OCI-LY1 (cell line): Measurements from ENCODE around the gene MYO9A.

Source experiments
- H2AFZ ChIP-seq: fragments of 200-600 bp; sonication (generic), shearing (Covaris generic); 2 replicates; pipeline ENCODE4 v1.6.0; 2014; ENCODE audit warnings: antibody characterized with exemption, mild to moderate bottlenecking, low read length
- H3F3A ChIP-seq: fragments of 200-600 bp; sonication (generic), shearing (Covaris generic); 2 replicates; pipeline ENCODE4 v1.6.0; 2014; ENCODE audit warnings: mild to moderate bottlenecking, antibody characterized with exemption, low read length, moderate library complexity; ENCODE audit not compliant: insufficient read depth
- H3K27ac ChIP-seq: fragments of 200-600 bp; sonication (generic); 2 replicates; pipeline ENCODE4 v1.5.1; 2014; ENCODE audit warnings: low read length, mixed run types, mild to moderate bottlenecking, low read depth; ENCODE audit not compliant: poor library complexity, severe bottlenecking
- H3K27me3 ChIP-seq: fragments of 200-600 bp; sonication (generic); 2 replicates; pipeline ENCODE4 v1.6.0; 2014; ENCODE audit warnings: antibody characterized with exemption, mild to moderate bottlenecking, low read length, moderate library complexity; ENCODE audit not compliant: insufficient read depth
- H3K36me3 ChIP-seq: fragments of 200-600 bp; sonication (generic); 2 replicates; pipeline ENCODE4 v1.6.1; 2014; ENCODE audit warnings: mild to moderate bottlenecking, antibody characterized with exemption, low read length, moderate library complexity, mixed read lengths; ENCODE audit not compliant: insufficient read depth
- H3K4me1 ChIP-seq: fragments of 200-600 bp; sonication (generic); 2 replicates; pipeline ENCODE4 v1.5.1; 2014; ENCODE audit warnings: mild to moderate bottlenecking, low read length, moderate library complexity; ENCODE audit not compliant: insufficient read depth, severe bottlenecking
- H3K4me2 ChIP-seq: fragments of 200-600 bp; sonication (generic), shearing (Covaris generic); 2 replicates; pipeline ENCODE4 v1.6.1; 2014; ENCODE audit warnings: low read length
- H3K4me3 ChIP-seq: fragments of 200-600 bp; sonication (generic); 2 replicates; pipeline ENCODE4 v1.5.1; 2014; ENCODE audit warnings: low read length, low read depth, mild to moderate bottlenecking, mixed read lengths; ENCODE audit not compliant: poor library complexity, severe bottlenecking
- H3K79me2 ChIP-seq: fragments of 200-600 bp; shearing (Covaris generic); 2 replicates; pipeline ENCODE4 v1.6.1; 2016; ENCODE audit warnings: mixed run types, low read length, mixed read lengths; ENCODE audit not compliant: insufficient read depth
- H3K9ac ChIP-seq: fragments of 200-600 bp; sonication (generic), shearing (Covaris generic); 2 replicates; pipeline ENCODE4 v1.6.1; 2014; ENCODE audit warnings: mild to moderate bottlenecking, low read length, mixed read lengths
- H3K9me2 ChIP-seq: fragments of 200-600 bp; sonication (generic), shearing (Covaris generic); 2 replicates; pipeline ENCODE4 v1.6.1; 2014; ENCODE audit warnings: low read depth, mild to moderate bottlenecking, low read length, mixed read lengths
- H3K9me3 ChIP-seq: fragments of 200-600 bp; shearing (Covaris generic); 2 replicates; pipeline ENCODE4 v1.6.1; 2014; ENCODE audit warnings: low read length, mixed read lengths
- H4K20me1 ChIP-seq: fragments of 200-600 bp; sonication (generic), shearing (Covaris generic); 2 replicates; pipeline ENCODE4 v1.6.0; 2016; ENCODE audit warnings: mild to moderate bottlenecking, low read length; ENCODE audit not compliant: insufficient read depth
- CTCF ChIP-seq: fragments of 200-600 bp; sonication (generic), shearing (Covaris generic); IDR thresholded peaks from 2 replicates; pipeline ENCODE4 v1.5.1; 2017; ENCODE audit warnings: mild to moderate bottlenecking, antibody characterized with exemption, low read length, moderate library complexity, mixed read lengths
- EZH2 ChIP-seq: fragments of 200-600 bp; sonication (generic), shearing (Covaris generic); IDR thresholded peaks from 2 replicates; pipeline ENCODE4 v1.8.0; 2017; ENCODE audit warnings: borderline replicate concordance, mixed run types, mild to moderate bottlenecking, antibody characterized with exemption, low read length, moderate library complexity, mixed read lengths

The MYO9A gene

DNA sequence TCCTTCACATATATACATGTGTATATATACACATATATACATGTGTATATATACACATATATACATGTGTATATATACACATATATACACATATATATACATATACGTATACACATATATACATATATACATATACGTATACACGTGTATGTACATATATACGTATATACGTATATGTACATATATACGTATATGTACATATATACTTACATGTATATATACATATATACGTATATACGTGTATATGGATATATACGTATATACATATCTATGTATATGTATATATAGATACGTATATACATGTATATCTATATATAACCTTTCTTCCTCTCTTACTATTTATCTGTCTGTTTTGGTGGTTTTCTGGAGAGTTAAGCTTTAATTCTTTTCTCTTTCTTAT, 192.8 kb downstream of the MYO9A start:
- no peak overlapping the region for H3K4me3 ChIP-seq
- no peak for TF ChIP-seq EZH2
- no peak for TF ChIP-seq CTCF

GRCh38 chr15:71921191-71921590, 196.8 kb downstream of the MYO9A start:
- TF ChIP-seq CTCF (no peak), EZH2 (no peak)
- H3K4me2 ChIP-seq = no peak overlapping the region

More for the DNA sequence above, 192.8 kb downstream of the MYO9A start:
- Histone ChIP-seq H3K27ac (no peak overlapping the region), H3K4me2 (no peak overlapping the region), H4K20me1 (no peaks in the 10 kb centered on the region), H3K36me3 (peaks cover 5% of the 10 kb centered on the region; the same call in 1 of the 2 replicates), H3K9me3 (no peaks in the 10 kb centered on the region), H3K4me1 (no peaks in the 10 kb centered on the region), H3F3A (no peaks in the 10 kb centered on the region), H3K9ac (no peak overlapping the region), H2AFZ (no peak overlapping the region), H3K27me3 (no peaks in the 10 kb centered on the region), H3K9me2 (no peaks in the 10 kb centered on the region), H3K79me2 (no peaks in the 10 kb centered on the region)

DNA sequence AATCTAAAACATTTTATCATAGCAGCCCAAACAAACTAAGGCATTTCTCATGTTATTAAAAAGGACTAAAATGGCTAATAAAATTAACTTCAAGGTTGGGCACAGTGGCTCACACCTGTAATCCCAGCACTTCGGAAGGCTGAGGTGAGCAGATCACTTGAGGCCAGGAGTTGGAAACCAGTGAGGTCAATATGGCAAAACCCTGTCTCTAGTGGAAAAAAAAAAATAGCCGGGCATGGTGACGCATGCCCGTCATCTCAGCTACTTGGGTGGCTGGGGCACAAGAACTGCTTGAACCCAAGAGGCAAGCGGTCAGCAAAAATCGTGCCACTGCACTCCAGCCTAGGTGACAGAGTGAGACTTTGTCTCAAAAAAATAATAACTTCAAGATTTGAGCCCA, 197.4 kb downstream of the MYO9A start:
- TF ChIP-seq CTCF (no peak), EZH2 (no peak)
- H3K9me2 ChIP-seq = no peaks in the 10 kb centered on the region
- no peak overlapping the region for H3K27ac ChIP-seq
- H3K4me3 ChIP-seq = no peak overlapping the region
- no peak overlapping the region for H3K4me2 ChIP-seq
- H3K36me3 ChIP-seq = no peaks in the 10 kb centered on the region; the same call in 1 of the 2 replicates
- no peak overlapping the region for H2AFZ ChIP-seq
- H4K20me1 ChIP-seq = no peaks in the 10 kb centered on the region
- H3F3A ChIP-seq = no peaks in the 10 kb centered on the region
- no peaks in the 10 kb centered on the region for H3K79me2 ChIP-seq
- H3K4me1 ChIP-seq = no peaks in the 10 kb centered on the region
- H3K9ac ChIP-seq = no peak overlapping the region
- no peaks in the 10 kb centered on the region for H3K27me3 ChIP-seq
- H3K9me3 ChIP-seq = no peaks in the 10 kb centered on the region

More at GRCh38 chr15:71921191-71921590, 196.8 kb downstream of the MYO9A start:
- Histone ChIP-seq H3K4me1 (no peaks in the 10 kb centered on the region), H3K9ac (no peak overlapping the region), H3K36me3 (no peaks in the 10 kb centered on the region; the same call in 1 of the 2 replicates), H3K9me3 (no peaks in the 10 kb centered on the region), H3K4me3 (no peak overlapping the region), H3F3A (no peaks in the 10 kb centered on the region), H3K79me2 (no peaks in the 10 kb centered on the region), H4K20me1 (no peaks in the 10 kb centered on the region), H3K27me3 (no peaks in the 10 kb centered on the region), H3K9me2 (no peaks in the 10 kb centered on the region), H3K27ac (no peak overlapping the region), H2AFZ (no peak overlapping the region)
